HL-60 (cell line): ENCODE measurements around the gene BCL3.

ENCODE experiments used
- POLR2AphosphoS5 ChIP-seq: IDR thresholded peaks from 2 replicates; pipeline ENCODE4 v1.6.1; 2012; ENCODE audit warnings: low read depth
- SPI1 ChIP-seq: IDR thresholded peaks from 2 replicates; pipeline ENCODE4 v1.6.1; 2012; ENCODE audit warnings: low read depth, mild to moderate bottlenecking, borderline replicate concordance
- TF ChIP-seq, protein P1 (sequence below): IDR thresholded peaks from 2 replicates; pipeline ENCODE4 v1.6.1; 2012; ENCODE audit warnings: low read depth; ENCODE audit not compliant: insufficient replicate concordance
- TF ChIP-seq, protein P2 (sequence below): IDR thresholded peaks from one replicate; pipeline ENCODE4 v1.5.1; 2011; ENCODE audit warnings: low read length, control low read depth, inconsistent platforms; ENCODE audit not compliant: insufficient read depth

DNA sequence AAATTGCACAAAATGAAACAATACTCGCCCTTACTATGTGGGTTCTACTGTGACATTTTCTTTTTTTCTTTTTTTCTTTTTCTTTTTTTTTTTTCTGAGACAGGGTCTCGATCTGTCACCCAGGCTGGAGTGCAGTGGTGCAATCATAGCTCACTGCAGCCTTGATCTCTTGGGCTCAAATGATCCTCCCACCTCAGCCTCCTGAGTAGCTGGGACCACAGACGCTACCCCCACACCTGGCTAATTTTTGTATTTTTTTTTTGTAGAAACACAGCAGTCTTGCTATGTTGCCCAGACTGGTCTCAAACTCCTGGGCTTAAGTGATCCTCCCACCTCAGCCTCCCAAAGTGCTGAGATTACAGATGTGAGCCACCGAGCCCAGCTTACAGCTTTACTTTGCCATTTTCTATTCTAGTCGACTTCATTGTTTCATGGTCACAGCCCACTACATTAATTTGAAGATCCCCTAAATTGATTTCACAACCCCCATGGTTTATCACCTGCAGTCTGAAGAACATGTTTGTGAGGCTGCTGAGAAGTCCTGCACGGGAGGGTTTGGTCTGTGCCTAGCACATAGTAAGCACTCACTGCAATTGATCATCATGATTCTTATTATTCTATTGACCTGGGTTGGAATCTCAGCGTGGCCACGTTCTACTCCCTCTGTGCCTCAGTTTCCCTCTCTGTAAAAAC is 3.8 kb downstream of the BCL3 start:
- TF ChIP-seq POLR2AphosphoS5 = no peak
- TF ChIP-seq, protein P1, sequence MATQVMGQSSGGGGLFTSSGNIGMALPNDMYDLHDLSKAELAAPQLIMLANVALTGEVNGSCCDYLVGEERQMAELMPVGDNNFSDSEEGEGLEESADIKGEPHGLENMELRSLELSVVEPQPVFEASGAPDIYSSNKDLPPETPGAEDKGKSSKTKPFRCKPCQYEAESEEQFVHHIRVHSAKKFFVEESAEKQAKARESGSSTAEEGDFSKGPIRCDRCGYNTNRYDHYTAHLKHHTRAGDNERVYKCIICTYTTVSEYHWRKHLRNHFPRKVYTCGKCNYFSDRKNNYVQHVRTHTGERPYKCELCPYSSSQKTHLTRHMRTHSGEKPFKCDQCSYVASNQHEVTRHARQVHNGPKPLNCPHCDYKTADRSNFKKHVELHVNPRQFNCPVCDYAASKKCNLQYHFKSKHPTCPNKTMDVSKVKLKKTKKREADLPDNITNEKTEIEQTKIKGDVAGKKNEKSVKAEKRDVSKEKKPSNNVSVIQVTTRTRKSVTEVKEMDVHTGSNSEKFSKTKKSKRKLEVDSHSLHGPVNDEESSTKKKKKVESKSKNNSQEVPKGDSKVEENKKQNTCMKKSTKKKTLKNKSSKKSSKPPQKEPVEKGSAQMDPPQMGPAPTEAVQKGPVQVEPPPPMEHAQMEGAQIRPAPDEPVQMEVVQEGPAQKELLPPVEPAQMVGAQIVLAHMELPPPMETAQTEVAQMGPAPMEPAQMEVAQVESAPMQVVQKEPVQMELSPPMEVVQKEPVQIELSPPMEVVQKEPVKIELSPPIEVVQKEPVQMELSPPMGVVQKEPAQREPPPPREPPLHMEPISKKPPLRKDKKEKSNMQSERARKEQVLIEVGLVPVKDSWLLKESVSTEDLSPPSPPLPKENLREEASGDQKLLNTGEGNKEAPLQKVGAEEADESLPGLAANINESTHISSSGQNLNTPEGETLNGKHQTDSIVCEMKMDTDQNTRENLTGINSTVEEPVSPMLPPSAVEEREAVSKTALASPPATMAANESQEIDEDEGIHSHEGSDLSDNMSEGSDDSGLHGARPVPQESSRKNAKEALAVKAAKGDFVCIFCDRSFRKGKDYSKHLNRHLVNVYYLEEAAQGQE = no peak
- TF ChIP-seq, protein P2, sequence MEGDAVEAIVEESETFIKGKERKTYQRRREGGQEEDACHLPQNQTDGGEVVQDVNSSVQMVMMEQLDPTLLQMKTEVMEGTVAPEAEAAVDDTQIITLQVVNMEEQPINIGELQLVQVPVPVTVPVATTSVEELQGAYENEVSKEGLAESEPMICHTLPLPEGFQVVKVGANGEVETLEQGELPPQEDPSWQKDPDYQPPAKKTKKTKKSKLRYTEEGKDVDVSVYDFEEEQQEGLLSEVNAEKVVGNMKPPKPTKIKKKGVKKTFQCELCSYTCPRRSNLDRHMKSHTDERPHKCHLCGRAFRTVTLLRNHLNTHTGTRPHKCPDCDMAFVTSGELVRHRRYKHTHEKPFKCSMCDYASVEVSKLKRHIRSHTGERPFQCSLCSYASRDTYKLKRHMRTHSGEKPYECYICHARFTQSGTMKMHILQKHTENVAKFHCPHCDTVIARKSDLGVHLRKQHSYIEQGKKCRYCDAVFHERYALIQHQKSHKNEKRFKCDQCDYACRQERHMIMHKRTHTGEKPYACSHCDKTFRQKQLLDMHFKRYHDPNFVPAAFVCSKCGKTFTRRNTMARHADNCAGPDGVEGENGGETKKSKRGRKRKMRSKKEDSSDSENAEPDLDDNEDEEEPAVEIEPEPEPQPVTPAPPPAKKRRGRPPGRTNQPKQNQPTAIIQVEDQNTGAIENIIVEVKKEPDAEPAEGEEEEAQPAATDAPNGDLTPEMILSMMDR = no peak
- TF ChIP-seq SPI1 = no peak
